Activated CD8-positive, alpha-beta memory T cell treated with anti-CD3 and anti-CD28 coated beads for 1 hour (primary cell): ENCODE measurements around the gene PRMT7.

Experiments
- DNase-seq, 2 donors: peaks; one replicate each; pipeline ENCODE4 v3.0.0-alpha.2; 2020; ENCODE audit warnings: low read depth in 1 of 2; ENCODE audit errors: extremely low read depth in 1 of 2

The PRMT7 gene

GRCh38 chr16:68373528-68374245, 62.9 kb downstream of the PRMT7 start:
- no peak for DNase-seq

GRCh38 chr16:68374246-68374805, 63.5 kb downstream of the PRMT7 start:
- DNase-seq = no peak

- DNase-seq = no peak
Observed at GRCh38 chr16:68374961-68375660, 64.3 kb downstream of the PRMT7 start.

DNA sequence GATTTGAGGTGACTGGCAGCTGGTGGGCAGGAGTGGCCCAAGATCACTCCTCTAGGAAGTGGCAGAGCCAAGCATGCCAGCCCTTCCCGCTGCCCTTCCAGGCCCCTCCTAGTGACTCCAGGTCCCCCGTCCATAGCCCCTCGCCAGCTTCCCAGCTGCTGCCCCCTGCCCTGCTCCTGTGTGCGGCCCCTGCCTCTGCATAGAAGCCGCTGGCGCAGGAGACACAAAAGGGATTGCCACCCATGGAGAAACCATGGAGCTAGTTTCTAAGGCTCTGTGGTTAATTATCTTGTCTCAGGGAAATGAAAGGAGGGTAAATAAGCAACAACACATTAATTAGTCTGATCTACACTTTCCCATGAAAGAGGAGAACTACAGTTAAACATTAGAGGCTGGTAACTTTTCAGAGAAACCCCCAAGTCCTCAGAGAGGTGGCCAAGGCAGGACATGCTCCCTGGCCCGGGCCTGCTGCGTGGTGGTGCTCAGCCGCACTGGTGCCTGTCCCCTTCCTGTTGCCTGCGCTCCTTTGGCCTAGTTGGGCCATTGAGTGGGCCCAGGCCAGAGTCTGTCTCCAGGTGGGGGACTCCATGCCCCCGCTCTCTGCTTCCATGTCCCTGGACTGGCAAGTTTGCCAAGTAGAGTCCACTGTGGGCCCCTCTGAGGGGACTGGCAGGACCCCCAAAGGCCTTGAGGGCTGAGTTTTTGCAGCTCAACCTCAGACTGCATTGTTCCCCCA, 65.2 kb downstream of the PRMT7 start:
- no peak for DNase-seq

- no peak for DNase-seq
Observed at GRCh38 chr16:68376590-68376989, 65.8 kb downstream of the PRMT7 start.

DNA sequence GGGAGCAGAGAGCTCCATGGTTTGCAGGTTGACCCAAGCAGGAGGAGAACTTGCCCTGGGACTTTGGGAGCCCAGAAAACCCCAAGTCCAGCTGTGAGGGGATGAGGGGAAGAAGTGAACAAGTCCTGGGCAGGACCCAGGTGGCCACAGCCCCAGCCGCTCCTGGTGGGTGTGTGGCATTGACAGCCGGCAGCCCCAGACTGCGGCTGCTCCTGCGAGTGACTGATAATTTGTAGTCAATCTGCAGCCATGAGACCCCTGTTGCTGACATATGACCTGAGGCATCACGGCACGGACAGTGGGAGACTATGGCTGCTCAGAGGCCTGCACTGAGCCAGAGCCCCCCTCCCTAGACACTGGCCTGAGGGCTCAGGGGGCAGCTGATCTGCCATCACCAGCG, 66.4 kb downstream of the PRMT7 start:
- DNase-seq = no peak

DNA sequence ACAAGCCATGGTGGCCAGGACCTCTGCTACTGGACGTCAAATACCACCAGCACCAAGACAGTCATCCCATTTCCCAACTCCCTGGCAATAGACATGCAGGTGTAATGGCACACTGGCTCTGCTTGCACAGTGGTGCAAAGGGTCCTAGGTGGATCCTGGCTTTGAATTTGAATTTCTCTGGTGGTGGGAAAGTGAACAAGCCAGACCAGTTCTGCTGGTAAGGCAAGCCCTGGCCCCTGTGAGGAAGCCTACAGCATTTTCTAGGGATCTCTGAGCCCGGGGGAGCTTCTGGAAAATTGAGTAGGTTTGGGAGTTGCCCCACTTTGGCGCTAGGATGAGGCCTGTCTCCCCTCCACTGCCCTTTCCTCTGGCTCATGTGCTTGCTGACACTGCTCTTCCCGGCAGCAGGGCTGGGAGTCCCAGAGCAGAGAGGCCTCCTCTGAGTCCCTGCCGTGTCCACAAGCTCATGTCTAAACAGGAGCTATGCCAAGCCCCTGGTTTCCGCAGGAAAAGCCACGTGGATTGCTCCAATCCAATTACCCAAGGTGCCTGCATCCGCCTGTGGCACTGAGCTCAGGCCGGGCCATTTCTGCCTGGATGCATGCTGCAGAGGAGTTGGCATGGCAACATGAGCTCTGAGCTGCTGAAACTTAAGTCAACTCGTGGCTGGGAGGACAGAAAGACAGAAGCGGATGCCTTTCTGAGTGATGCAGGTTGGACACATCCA, 67.0 kb downstream of the PRMT7 start:
- DNase-seq = no peak

GRCh38 chr16:68378436-68379415, 67.9 kb downstream of the PRMT7 start:
- no peak for DNase-seq

GRCh38 chr16:68379472-68380347, 68.9 kb downstream of the PRMT7 start:
- no peak for DNase-seq

DNA sequence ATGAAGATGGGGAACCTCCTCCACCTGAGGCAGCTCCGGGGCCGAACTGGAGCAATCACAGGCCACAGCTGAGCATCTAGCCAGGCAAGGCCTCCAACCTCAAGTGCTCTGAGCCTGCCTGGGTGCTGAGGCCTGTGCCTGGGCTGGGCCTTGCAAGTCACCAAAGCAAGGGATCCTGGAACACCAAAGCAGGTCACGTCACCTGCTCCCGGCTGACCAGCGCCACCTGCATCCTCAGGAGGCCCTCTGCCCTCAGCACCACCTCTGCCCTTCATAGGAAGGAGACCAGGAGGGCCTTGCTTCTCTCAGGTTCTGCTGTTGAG, 69.5 kb downstream of the PRMT7 start:
- DNase-seq = no peak

DNA sequence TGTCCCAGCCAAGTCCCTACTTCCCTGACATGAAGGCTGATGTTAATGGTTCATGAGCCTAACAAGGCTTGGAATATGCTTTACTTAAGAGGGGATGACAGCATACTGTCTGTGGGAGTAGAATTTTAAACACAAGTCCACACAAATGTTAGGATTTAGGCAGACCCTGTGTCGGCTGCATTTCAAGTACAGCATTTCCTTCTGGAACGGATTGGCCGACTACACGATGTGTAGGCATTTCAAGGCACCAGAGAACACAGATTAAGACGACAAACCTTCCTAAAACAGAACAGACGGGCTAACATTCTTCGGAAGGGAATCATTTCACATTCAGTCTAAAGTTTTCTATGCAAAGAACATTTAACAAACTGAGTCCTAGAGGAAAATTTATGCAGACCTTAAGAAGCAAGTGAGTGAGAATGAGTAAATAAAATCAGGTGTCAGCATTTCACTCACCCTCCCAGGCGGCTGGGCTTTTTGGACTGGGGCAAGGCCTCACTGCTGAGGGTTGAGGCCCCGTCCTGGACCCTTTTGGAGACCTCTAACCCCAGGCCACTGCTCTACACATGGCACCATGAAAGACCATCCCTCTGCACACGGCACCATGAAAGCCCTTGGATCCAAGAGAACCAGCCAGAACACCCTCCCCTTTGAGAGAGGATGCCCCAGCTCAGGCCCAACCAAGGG, 70.0 kb downstream of the PRMT7 start:
- no peak for DNase-seq

DNA sequence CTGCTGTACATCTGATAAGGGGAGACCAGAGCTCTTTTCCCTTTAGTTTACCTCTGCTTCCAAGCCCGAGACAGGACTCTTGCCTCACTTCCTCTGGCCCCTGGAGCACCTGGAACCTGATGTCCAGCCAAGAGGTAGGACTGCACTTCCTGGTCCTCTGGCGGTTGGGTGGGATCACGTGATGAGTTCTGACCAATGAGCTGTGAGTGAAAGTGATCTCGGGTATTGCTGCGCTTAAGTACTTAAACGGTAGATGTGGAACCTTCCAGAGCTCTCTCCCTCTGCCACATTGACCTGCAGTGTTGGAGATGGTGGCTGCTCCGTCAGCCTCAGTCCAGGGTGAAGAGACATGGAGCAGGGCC, 70.5 kb downstream of the PRMT7 start:
- no peak for DNase-seq

- DNase-seq = no peak
Observed at GRCh38 chr16:68382296-68382718, 71.5 kb downstream of the PRMT7 start.

GRCh38 chr16:68383858-68384257, 73.0 kb downstream of the PRMT7 start:
- DNase-seq = no peak

GRCh38 chr16:68384288-68385161, 73.7 kb downstream of the PRMT7 start:
- no peak for DNase-seq

GRCh38 chr16:68385371-68385770, 74.6 kb downstream of the PRMT7 start:
- no peak for DNase-seq

DNA sequence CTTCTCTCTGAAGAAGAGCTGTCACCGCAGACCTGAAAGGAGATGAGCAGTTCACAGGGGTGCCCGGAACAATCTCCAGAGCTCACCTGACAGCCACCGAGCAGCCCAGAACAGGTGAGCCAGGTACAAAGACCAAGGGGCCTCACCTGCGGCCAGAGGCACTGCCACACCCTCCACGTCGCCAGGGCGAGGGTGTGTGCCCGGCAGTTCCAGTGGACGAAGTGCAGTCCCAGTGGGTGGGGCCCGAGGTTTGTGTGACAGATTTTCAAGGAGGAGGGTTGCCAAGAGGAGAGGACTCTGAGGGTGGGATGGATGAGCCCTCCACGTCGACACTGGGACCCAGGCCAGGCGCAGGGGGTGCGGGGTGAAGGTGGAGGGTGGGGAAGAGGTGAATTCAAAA, 75.8 kb downstream of the PRMT7 start:
- no peak for DNase-seq
